Stimulated activated CD4-positive, alpha-beta T cell treated with anti-CD3 and anti-CD28 coated beads, Interleukin-1b, Interleukin-23, amount 100 ng/mL, for 24 hours (primary cell): Measurements from ENCODE around the gene KCTD2.
A peak's percentile ranks its signal among the peaks of the same experiment; 100 is the strongest.

Experiments used
- DNase-seq, 4 experiments: peaks; one replicate each; pipeline ENCODE4 v3.0.0-alpha.2; 2020; ENCODE audit warnings: low read depth in 4 of 4, low spot score in 1 of 4

KCTD2 gene

GRCh38 chr17:75094871-75095399 is 47.9 kb downstream of the KCTD2 start:
- DNase-seq = no peak

GRCh38 chr17:75096082-75096625 is 49.1 kb downstream of the KCTD2 start:
- no peak for DNase-seq

DNA sequence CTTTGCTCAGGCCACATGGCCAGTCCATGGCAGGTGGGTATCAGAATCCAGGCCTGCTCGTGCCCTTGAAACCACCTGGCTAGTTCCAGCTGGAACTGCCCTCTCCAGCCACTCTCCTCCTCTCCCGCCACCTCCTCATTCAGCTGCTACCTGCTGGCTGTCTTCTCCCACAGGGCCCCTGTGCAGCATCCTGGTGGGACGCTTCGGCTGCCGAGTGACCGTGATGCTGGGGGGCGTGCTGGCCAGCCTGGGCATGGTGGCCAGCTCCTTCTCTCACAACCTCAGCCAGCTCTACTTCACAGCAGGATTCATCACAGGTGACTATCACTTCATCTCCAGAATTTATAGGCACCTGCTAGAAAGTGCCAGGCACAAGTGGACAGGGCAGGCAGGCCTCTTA is 50.8 kb downstream of the KCTD2 start:
- DNase-seq = no peak

GRCh38 chr17:75098861-75099260 is 51.8 kb downstream of the KCTD2 start:
- no peak for DNase-seq

DNA sequence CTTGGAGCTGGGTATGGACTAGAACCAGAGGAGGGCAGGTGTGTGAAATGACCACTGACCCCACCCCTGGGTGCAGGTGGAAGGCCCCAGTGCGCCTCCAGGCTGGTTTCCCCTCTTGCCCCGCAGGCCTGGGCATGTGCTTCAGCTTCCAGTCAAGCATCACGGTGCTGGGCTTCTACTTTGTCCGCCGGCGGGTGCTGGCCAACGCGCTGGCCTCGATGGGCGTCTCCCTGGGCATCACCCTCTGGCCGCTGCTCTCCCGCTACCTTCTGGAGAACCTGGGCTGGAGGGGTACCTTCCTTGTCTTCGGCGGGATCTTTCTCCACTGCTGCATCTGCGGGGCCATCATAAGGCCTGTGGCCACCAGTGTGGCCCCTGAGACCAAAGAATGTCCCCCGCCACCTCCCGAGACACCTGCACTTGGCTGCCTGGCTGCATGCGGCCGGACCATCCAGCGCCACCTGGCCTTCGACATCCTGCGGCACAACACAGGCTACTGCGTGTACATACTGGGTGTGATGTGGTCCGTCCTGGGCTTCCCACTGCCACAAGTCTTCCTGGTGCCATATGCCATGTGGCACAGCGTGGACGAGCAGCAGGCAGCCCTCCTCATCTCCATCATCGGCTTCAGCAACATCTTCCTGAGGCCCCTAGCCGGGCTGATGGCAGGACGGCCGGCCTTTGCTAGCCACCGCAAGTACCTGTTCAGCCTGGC is 53.0 kb downstream of the KCTD2 start:
- no peak for DNase-seq

DNA sequence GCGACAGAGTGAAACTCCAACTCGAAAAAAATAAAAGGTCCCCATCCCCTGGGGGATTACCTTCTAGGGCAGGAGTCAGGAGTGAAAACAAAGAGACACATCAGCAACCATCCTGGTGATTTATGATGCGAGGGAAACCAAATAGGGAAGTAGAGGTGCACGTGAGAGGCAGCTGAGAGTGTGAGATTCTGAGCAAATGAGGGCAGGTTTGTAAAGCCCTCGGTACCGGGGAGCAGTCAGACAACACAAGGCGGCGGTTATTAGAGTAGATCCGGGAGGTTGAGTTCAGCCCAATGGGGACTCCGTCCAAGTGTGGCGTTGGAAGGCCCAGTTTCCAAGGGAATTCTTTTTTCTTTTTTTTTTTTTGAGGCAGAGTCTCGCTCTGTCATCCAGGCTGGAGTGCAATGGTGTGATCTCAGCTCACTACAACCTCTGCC is 55.4 kb downstream of the KCTD2 start:
- no peak for DNase-seq

DNA sequence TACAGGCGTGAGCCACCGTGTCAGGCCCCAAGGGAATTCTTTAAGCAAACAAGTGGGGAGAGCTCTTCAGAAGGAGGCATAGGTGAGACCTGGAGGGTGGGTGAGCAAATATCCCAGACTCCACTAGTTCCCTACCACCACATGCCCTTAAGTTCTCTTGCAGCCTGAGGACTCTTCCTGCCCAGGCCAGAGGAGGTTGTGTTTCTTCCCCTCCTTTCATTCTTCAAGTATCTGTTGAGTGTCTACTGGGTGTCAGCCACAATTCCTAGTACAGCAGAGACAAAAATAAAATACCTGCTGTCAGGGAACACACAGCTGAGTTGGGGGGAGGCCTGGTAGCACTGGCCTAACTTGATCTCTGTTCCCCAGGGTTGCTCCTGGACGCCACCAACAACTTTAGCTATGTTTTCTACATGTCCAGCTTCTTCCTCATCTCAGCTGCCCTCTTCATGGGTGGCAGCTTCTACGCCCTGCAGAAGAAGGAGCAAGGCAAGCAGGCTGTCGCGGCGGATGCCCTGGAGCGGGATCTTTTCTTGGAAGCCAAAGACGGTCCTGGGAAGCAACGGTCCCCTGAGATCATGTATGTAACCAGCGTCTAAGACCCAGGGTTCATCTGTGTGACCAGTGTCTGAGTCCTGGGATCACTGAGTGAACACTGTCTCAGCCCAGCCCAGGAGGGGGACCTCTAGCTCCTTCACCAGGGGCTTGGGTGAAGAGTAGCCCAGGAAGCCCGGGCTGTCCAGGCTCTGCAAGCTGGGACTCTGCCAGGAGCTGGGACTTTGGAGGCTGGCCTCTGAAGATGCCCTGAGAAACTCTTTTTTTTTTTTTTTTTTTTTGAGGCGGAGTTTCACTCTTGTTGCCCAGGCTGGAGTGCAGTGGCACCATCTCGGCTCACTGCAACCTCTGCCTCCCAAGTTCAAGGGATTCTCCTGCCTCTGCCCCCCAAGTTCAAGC is 56.9 kb downstream of the KCTD2 start:
- no peak for DNase-seq

DNA sequence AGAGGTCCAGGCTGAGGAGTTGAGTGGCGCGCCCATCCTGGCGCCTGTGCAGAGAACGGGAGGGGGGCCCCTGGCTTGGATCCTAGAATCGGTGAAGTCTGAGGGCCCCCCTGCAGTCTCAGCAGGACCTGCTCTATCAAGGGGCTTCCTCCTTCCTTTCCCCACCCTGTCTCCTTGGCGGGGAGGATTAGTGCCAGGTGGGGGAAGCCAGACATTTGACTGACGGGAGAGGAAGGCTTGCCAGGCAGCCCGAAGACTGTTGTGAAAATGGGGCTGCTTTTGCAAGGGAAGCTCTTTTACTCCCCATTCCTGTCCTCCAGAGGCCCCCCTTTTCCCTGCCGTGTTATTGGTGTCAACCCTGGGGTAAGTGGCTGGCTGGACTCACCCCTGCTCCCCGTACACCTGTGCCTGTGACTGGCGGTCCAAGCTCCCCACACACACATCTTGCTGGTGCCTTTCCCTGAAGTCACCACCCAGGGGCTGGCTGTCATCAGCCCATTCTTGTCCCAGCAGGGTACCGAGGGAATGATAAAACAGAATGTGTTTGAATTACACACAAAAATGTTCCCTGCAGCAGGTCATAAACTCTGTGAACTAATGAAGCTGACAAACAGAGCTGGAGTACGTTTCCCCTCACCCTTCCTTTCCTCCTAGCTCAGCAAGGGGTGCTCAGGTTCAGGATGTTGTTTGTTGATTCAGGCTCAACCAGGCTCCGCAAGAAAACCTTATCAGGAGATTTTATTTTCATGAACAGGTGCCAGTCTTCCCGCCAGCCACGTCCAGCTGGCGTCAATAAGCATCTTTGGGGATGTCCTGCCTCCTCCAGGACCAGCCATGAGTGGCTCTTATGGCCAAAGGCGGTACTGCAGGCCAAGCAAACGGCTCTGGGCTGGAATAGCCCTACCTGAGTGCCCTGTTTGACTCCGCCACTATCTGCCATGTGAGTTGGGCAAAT is 58.4 kb downstream of the KCTD2 start:
- no peak for DNase-seq

DNA sequence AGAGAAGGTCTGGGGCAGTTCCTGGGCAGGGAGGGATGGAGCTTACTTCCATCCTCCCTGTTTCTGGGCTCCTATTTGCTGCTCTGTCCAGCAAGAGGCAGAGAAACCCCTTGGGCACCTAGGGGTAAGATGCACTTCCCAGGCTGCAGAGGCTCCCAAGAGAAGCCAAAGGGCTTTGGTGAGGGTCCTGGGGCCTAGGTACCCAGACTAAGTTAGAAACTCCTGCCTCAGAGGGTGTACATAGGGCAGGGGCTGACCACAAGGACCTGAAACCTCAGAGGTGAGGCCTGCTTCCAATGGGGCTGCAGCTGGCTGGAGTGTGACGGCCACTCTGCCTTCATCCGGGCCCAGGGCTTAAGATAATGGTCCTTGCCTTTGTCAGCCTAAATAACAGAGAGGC is 61.2 kb downstream of the KCTD2 start:
- no peak for DNase-seq

GRCh38 chr17:75109046-75109406 is 62.0 kb downstream of the KCTD2 start:
- no peak for DNase-seq

- peak; percentile 75 to 94 (median 85) for DNase-seq
Observed at GRCh38 chr17:75109407-75110233, 62.6 kb downstream of the KCTD2 start, which contains the start of gene ARMC7. Gene ARMC7, plus strand, starts transcription at chr17:75109969. Its CDS starts 320 bp downstream, at chr17:75110289.

DNA sequence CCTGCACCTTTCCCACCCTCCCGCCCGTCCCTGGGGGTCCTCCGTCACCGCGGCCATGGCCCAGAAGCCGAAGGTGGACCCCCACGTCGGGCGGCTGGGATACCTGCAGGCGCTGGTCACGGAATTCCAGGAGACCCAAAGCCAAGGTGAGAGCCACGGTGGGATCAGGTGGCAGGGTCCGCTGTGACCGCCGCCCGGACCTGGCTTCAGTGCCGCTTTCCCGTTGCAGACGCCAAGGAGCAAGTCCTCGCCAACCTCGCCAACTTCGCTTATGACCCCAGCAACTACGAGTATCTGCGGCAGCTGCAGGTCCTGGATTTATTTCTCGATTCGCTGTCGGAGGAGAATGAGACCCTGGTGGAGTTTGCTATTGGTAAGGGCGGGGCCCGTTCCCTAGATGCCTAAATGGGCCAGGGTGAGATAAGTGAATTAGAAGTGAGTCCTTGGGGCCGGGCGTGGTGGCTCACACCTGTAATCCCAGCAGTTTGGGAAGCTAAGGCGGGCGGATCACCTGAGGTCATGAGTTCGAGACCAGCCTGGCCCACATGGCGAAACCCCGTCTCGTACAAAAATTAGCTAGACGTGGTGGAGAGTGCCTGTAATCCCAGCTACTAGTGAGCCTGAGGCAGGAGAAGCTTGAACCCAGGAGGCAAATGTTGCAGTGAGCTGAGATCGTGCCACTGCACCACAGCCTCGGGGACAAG is 63.4 kb downstream of the KCTD2 start:
- no peak for DNase-seq

DNA sequence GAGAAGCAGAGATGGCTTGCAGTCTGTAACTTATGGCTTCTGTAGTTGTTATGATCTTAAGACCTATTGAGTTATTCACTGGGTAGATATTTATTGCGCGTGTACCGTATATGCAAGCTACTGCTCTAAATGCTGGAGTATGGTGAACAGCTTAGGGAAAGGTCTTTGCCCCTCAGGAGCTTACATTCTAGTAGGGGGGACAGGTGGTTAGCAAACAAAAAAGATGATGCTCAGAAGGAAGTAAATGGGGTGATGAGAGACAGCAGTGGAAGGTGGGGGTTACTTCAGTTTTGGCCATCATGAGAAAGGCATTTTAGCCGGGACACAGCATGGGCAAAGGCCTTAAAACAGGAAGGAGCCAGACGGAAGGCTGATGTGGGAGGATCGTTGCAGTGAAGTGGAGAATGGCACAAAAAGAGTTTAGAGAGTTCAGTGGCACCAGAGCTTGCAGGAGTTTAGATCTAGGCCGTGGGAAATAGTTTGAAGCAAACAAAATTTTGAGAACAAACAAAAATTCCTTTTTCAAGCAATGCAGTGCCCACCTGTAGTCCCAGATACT is 64.8 kb downstream of the KCTD2 start:
- no peak for DNase-seq

GRCh38 chr17:75113798-75114551 is 67.0 kb downstream of the KCTD2 start:
- DNase-seq = peak; percentile 82 to 89 (median 85)

GRCh38 chr17:75114552-75115314 is 67.7 kb downstream of the KCTD2 start:
- no peak for DNase-seq
